ENCODE results near the gene TBC1D22B. TPM values are rescaled to one million over a fixed set of nuclear protein-coding genes. Genes with fewer than 3 reads are reported as not detected.
"Not testable (repeated sequence)": the region's sequence is repeated elsewhere in the genome, so short reads cannot be mapped to it uniquely, and the experiment has no call there.

The TBC1D22B gene
- total RNA-seq, 2 donors from 2014 or later, result 7.7 to 11.6 TPM

DNA sequence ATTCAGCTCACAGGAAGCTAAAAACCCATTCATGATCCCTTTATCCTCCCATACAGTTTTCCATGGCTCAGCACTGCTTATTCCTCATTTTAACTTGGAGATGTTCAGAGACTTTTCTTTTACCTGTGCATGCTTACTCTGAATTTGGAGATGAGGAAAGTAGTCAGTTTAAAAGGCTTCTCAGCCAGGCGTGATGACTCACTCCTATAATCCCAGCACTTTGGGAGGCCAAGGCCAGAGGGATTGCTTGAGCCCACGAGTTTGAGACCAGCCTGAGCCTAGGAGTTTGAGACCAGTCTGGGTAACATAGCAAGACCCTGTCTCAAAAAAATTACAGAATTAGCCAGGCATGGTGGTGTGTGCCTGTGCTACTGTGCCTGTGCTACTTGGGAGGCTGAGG is 30.7 kb downstream of the TBC1D22B start:
- no peak for DNase-seq (ENCODE audit: low spot score)
- no peak overlapping the region for H3K4me3 ChIP-seq
- TF ChIP-seq, protein P1, sequence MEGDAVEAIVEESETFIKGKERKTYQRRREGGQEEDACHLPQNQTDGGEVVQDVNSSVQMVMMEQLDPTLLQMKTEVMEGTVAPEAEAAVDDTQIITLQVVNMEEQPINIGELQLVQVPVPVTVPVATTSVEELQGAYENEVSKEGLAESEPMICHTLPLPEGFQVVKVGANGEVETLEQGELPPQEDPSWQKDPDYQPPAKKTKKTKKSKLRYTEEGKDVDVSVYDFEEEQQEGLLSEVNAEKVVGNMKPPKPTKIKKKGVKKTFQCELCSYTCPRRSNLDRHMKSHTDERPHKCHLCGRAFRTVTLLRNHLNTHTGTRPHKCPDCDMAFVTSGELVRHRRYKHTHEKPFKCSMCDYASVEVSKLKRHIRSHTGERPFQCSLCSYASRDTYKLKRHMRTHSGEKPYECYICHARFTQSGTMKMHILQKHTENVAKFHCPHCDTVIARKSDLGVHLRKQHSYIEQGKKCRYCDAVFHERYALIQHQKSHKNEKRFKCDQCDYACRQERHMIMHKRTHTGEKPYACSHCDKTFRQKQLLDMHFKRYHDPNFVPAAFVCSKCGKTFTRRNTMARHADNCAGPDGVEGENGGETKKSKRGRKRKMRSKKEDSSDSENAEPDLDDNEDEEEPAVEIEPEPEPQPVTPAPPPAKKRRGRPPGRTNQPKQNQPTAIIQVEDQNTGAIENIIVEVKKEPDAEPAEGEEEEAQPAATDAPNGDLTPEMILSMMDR (IDR thresholded peaks at IDR 0.05), result no peak
- peaks cover 6 to 19% of the 10 kb centered on the region in 2 donors for H3K4me1 ChIP-seq (ENCODE audit: control insufficient read depth in 1 of 2, low read depth in 2 of 2)
- H3K27ac ChIP-seq, result no peak overlapping the region
- no peaks in the 10 kb centered on the region for H3K27me3 ChIP-seq (replicated peaks; ENCODE audit: insufficient read depth)
- no peak for ATAC-seq (ENCODE audit: insufficient number of reproducible peaks, low FRiP score, low read depth)
- H3K9me3 ChIP-seq, result no peaks in the 10 kb centered on the region
- peaks cover 32% of the 10 kb centered on the region for H3K36me3 ChIP-seq

DNA sequence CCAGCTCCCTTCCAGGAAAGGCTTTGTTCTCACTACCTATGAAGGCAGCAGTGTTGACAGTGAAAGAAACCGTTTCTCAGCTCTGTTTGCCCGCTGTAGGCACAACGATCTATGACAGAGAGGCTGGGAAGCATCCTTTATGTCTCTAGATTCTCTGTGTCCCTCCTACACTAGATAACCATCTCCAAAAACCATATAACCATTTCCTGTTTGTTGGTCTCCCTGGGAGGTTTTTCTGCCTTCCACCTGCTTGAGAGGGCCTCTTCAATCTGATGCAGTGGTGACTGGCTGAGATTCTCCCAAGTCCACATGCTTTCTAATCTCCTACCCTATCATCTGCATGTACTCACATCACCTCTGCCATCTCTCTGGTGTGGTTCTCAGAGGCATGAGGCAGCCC is 32.4 kb downstream of the TBC1D22B start:
- no peak overlapping the region for H3K4me3 ChIP-seq

DNA sequence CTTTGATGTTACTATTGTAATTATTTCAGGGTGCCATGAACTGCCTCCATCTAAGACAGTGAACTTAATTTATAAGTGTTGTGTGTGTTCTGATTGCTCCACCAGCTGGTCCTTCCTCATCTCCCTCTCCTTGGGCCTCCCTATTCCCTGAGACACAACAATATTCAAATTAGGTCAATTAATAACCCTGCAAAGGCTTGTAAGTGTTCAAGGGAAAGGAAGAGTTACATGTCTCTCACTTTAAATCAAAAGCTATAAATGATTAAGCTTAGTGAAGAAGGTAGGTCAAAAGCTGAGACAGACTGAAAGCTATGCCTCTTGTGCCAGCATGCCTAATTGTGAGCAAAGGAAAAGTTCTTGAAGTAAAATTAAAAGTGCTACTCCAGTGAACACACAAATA is 35.9 kb downstream of the TBC1D22B start:
- Histone ChIP-seq H3K4me3 (no peak overlapping the region), H3K27me3 (replicated peaks; ENCODE audit: insufficient read depth) (no peaks in the 10 kb centered on the region), H3K4me1 (ENCODE audit: control insufficient read depth in 1 of 2, low read depth in 2 of 2) (no peaks in the 10 kb centered on the region), H3K9me3 (no peaks in the 10 kb centered on the region), H3K36me3 (peaks cover 24% of the 10 kb centered on the region), H3K27ac (no peak overlapping the region)
- TF ChIP-seq, protein P1 (IDR thresholded peaks at IDR 0.05), result no peak
- no peak for ATAC-seq (ENCODE audit: insufficient number of reproducible peaks, low FRiP score, low read depth)
- no peak for DNase-seq (ENCODE audit: low spot score)

More for the DNA sequence above, 32.4 kb downstream of the TBC1D22B start:
- no peak for DNase-seq (ENCODE audit: low spot score)
- Histone ChIP-seq H3K36me3 (peaks cover 38% of the 10 kb centered on the region), H3K27ac (no peak overlapping the region), H3K27me3 (replicated peaks; ENCODE audit: insufficient read depth) (no peaks in the 10 kb centered on the region), H3K4me1 (ENCODE audit: control insufficient read depth in 1 of 2, low read depth in 2 of 2) (peaks cover 0 to 5% of the 10 kb centered on the region in 2 donors), H3K9me3 (no peaks in the 10 kb centered on the region)
- no peak for ATAC-seq (ENCODE audit: insufficient number of reproducible peaks, low FRiP score, low read depth)
- TF ChIP-seq, protein P1 (IDR thresholded peaks at IDR 0.05), result no peak

DNA sequence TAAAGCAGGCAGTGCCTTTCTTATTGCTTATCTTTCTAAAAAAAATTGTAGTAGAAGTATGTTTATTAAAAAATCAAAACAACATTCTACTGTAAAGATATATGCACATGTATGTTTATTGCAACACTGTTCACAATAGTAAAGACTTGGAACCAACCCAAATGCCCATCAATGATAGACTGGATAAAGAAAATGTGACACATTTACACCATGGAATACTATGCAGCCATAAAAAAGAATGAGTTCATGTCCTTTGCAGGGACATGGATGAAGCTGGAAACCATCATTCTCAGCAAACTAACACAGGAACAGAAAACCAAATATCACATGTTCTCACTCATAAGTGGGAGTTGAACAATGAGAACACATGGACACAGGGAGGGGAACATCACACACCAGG is 40.1 kb downstream of the TBC1D22B start:
- not testable (repeated sequence) for H3K4me1 ChIP-seq (ENCODE audit: control insufficient read depth in 1 of 2, low read depth in 2 of 2); H3K4me3 ChIP-seq; H3K27ac ChIP-seq; ATAC-seq (ENCODE audit: insufficient number of reproducible peaks, low FRiP score, low read depth); H3K9me3 ChIP-seq; DNase-seq (ENCODE audit: low spot score); H3K27me3 ChIP-seq (replicated peaks; ENCODE audit: insufficient read depth)
- H3K36me3 ChIP-seq, result peaks cover 14% of the 10 kb centered on the region

DNA sequence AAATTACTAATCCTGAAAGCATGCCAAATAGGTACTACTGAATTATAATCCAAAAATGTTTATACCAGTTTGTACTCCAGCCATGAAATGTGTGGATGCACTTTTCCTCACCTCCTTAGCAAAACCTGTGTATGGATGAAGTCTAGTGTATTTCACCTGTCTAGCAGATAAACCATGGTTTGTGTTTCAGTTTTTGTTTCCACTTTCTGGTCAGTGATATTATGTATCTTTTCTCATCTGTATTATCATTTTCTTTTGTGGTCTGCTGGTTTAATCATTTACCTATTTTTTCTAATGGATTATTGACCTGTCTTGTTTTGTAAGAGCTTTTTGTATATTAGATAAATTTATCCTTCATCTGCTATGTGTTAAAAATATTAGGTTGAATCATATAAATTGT is 41.4 kb downstream of the TBC1D22B start:
- H3K4me1 ChIP-seq (ENCODE audit: control insufficient read depth in 1 of 2, low read depth in 2 of 2), result no peaks in the 10 kb centered on the region
- DNase-seq (ENCODE audit: low spot score) (no peak), ATAC-seq (ENCODE audit: insufficient number of reproducible peaks, low FRiP score, low read depth) (no peak)
- H3K36me3 ChIP-seq, result peaks cover 17% of the 10 kb centered on the region
- H3K27me3 ChIP-seq (replicated peaks; ENCODE audit: insufficient read depth), result no peaks in the 10 kb centered on the region
- H3K27ac ChIP-seq, result no peak overlapping the region
- H3K9me3 ChIP-seq, result no peaks in the 10 kb centered on the region
- TF ChIP-seq, protein P1 (IDR thresholded peaks at IDR 0.05), result no peak
- H3K4me3 ChIP-seq, result no peak overlapping the region

DNA sequence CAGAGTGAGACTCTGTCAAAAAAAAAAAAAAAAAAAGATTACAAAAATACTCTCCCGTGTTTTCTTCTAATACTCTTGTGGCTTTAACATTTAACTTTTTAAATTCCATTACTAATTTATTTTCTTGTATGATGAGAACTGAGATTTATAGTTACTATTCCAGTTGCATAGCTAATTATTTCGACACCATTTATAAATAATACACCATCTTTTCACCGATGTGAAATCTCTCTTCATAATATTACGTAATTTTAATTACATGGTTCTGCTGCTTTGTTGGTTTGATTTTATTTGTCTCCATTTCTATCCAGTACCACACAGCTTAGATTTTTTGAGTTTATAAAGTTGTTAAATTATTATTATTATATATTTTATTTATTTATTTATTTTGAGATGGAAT is 42.4 kb downstream of the TBC1D22B start:
- DNase-seq (ENCODE audit: low spot score) (no peak), ATAC-seq (ENCODE audit: insufficient number of reproducible peaks, low FRiP score, low read depth) (no peak)
- Histone ChIP-seq H3K36me3 (peaks cover 11% of the 10 kb centered on the region), H3K4me3 (no peak overlapping the region), H3K9me3 (no peaks in the 10 kb centered on the region), H3K4me1 (ENCODE audit: control insufficient read depth in 1 of 2, low read depth in 2 of 2) (no peaks in the 10 kb centered on the region), H3K27ac (no peak overlapping the region), H3K27me3 (replicated peaks; ENCODE audit: insufficient read depth) (no peaks in the 10 kb centered on the region)
- TF ChIP-seq, protein P1 (IDR thresholded peaks at IDR 0.05), result no peak

All from thoracic aorta (tissue), 2 donors.